Superior temporal gyrus (tissue), 1 donor: ENCODE results near the gene SELPLG.
"Not testable (repeated sequence)": the region's sequence is repeated elsewhere in the genome, so short reads cannot be mapped to it uniquely, and the experiment has no call there.

Experiments used
- DNase-seq: peaks from one replicate; pipeline ENCODE4 v3.0.0-alpha.2; 2016; ENCODE audit errors: extremely low spot score

Gene SELPLG

GRCh38 chr12:108604208-108604941 is 29.3 kb downstream of the SELPLG start:
- DNase-seq, result no peak

GRCh38 chr12:108603743-108604142 is 30.0 kb downstream of the SELPLG start:
- no peak for DNase-seq

- DNase-seq, result no peak
These were observed 30.6 kb downstream of the SELPLG start for GRCh38 chr12:108602976-108603704.

- no peak for DNase-seq
These were observed 31.4 kb downstream of the SELPLG start for GRCh38 chr12:108602209-108602705.

- DNase-seq, result no peak
These were observed 33.0 kb downstream of the SELPLG start for GRCh38 chr12:108600702-108601007.

- no peak for DNase-seq
These were observed 33.6 kb downstream of the SELPLG start for GRCh38 chr12:108599948-108600701.

- no peak for DNase-seq
These were observed 34.2 kb downstream of the SELPLG start for GRCh38 chr12:108599541-108599940.

GRCh38 chr12:108598553-108599250 is 35.0 kb downstream of the SELPLG start:
- no peak for DNase-seq

GRCh38 chr12:108597559-108598471 is 35.9 kb downstream of the SELPLG start, which contains the start of gene TMEM119:
Gene TMEM119 (minus strand): TSS chr12:108598084. CDS start chr12:108592383, 5,701 bp downstream.
- DNase-seq, result no peak

GRCh38 chr12:108596854-108597558 is 36.7 kb downstream of the SELPLG start:
- no peak for DNase-seq

- no peak for DNase-seq
These were observed 37.7 kb downstream of the SELPLG start for GRCh38 chr12:108595711-108596647.

GRCh38 chr12:108594960-108595710 is 38.6 kb downstream of the SELPLG start:
- no peak for DNase-seq

GRCh38 chr12:108594323-108594903 is 39.3 kb downstream of the SELPLG start:
- DNase-seq, result no peak

- DNase-seq, result no peak
These were observed 41.4 kb downstream of the SELPLG start for GRCh38 chr12:108592033-108592909.

GRCh38 chr12:108591267-108591980 is 42.3 kb downstream of the SELPLG start:
- no peak for DNase-seq

GRCh38 chr12:108590463-108590862 is 43.2 kb downstream of the SELPLG start:
- DNase-seq, result not testable (repeated sequence)
